Muscle of leg (tissue), 11 donors: ENCODE data around the gene LGMN. TPM values are rescaled to one million over a fixed set of nuclear protein-coding genes. Genes with fewer than 3 reads are reported as not detected.
"Not testable (repeated sequence)": the region's sequence is repeated elsewhere in the genome, so short reads cannot be mapped to it uniquely, and the experiment has no call there.

ENCODE experiments used
- DNase-seq: peaks from one replicate; pipeline ENCODE4 v3.0.0; 2013
- H3K27ac ChIP-seq: one replicate; pipeline ENCODE4 v1.5.1; 2013; ENCODE audit warnings: mild to moderate bottlenecking, low read length, control low read depth
- H3K27me3 ChIP-seq: one replicate; pipeline ENCODE4 v1.6.1; 2013; ENCODE audit warnings: low read length; ENCODE audit not compliant: control insufficient read depth, insufficient read depth
- H3K36me3 ChIP-seq: one replicate; pipeline ENCODE4 v1.6.1; 2013; ENCODE audit warnings: low read length; ENCODE audit not compliant: control insufficient read depth, insufficient read depth
- H3K4me1 ChIP-seq: one replicate; pipeline ENCODE4 v1.6.1; 2013; ENCODE audit warnings: low read length; ENCODE audit not compliant: control insufficient read depth, insufficient read depth
- H3K4me3 ChIP-seq: one replicate; pipeline ENCODE4 v1.5.1; 2013; ENCODE audit warnings: low read length, control low read depth
- H3K9me3 ChIP-seq: replicated peaks from 2 replicates; pipeline ENCODE4 v1.6.1; 2013; ENCODE audit warnings: low read depth, low read length; ENCODE audit not compliant: control insufficient read depth
- WGBS: methylation state at CpG from one replicate; pipeline ENCODE4 v1.1.5; 2013; ENCODE audit warnings: missing lambda C conversion rate; ENCODE audit not compliant: insufficient coverage; 5-methylcytosine and 5-hydroxymethylcytosine counted together
- polyA plus RNA-seq, 8 donors: library from polyadenylated mRNA; unstranded; fragments of 120-200 nt; gene quantifications; one replicate each; pipeline versions ENCODE4 v1.2.1 to v1.2.3, GENCODE V29; 2013; ENCODE audit warnings: inconsistent platforms in 1 of 8, low replicate concordance in 1 of 8; ENCODE audit not compliant: insufficient read length in 8 of 8, insufficient read depth in 1 of 8
- total RNA-seq: library from RNA; stranded (reverse); fragments of 120-200 nt; gene quantifications from one replicate; pipeline ENCODE4 v1.2.4, GENCODE V29; 2013

LGMN gene
- total and polyA plus RNA-seq, 9 donors, result 60.1 to 104 (median 91.9) TPM

GRCh38 chr14:92763666-92764631 is 15.5 kb upstream of the LGMN start:
- not testable (repeated sequence) for H3K9me3 ChIP-seq, H3K4me3 ChIP-seq, H3K27ac ChIP-seq, H3K27me3 ChIP-seq, H3K4me1 ChIP-seq, DNase-seq, H3K36me3 ChIP-seq
- WGBS, result no CpG with 5 or more reads among the region's 5 CpGs

- DNase-seq, result no peak
- Histone ChIP-seq H3K9me3 (no peaks in the 10 kb centered on the region), H3K36me3 (no peaks in the 10 kb centered on the region), H3K27me3 (no peaks in the 10 kb centered on the region), H3K4me1 (no peaks in the 10 kb centered on the region), H3K27ac (no peak overlapping the region), H3K4me3 (no peak overlapping the region)
- 89% methylated on average over 7 of the region's 7 CpGs for WGBS
Observed at GRCh38 chr14:92760524-92760805, 12.0 kb upstream of the LGMN start.

DNA sequence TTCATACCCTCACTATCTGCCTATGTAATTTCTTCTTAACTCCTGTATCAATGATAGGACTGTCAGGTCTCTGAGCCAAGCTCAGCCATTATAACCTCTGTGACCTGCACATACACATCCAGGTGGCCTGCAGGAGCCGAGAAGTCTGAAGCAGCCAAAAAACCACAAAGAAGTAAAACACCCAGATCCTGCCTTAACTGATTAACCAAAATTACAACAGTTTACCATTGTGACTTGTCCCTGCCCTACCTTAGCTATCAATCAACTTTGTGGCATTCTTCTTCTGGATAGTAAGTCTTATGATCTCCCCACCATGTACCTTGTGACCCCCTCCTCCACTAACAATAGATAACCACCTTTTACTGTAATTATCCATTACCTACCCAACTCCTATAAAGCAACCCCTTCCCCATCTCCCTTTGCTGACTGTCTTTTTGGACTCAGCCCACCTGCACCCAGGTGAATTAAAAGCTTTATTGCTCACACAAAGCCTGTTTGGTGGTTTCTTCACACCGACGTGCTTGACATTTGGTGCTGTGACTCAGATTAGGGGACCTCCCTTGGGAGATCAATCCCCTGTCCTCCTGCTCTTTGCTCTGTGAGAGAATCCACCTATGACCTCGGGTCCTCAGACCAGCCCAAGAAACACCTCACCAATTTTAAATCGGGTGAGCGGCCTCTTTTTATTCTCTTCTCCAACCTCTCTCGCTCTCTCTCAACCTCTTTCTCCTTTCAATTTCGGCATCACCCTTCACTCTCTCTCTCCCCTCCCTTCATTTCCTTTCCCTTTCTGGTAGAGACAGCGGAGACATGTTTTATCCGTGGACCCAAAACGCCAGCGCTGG is 11.5 kb upstream of the LGMN start:
- no peak overlapping the region for H3K27ac ChIP-seq
- 87% methylated on average over 12 of the region's 12 CpGs for WGBS
- no peaks in the 10 kb centered on the region for H3K27me3 ChIP-seq
- no peaks in the 10 kb centered on the region for H3K4me1 ChIP-seq
- H3K4me3 ChIP-seq, result no peak overlapping the region
- DNase-seq, result no peak
- no peaks in the 10 kb centered on the region for H3K9me3 ChIP-seq
- no peaks in the 10 kb centered on the region for H3K36me3 ChIP-seq

- Histone ChIP-seq H3K27ac (no peak overlapping the region), H3K9me3 (no peaks in the 10 kb centered on the region), H3K4me1 (no peaks in the 10 kb centered on the region), H3K4me3 (no peak overlapping the region), H3K36me3 (no peaks in the 10 kb centered on the region), H3K27me3 (no peaks in the 10 kb centered on the region)
- DNase-seq, result peak; percentile 37
- no CpG with 5 or more reads among the region's 4 CpGs for WGBS
Observed at GRCh38 chr14:92759300-92759678, 10.9 kb upstream of the LGMN start.

- no peaks in the 10 kb centered on the region for H3K9me3 ChIP-seq
- H3K27ac ChIP-seq, result no peak overlapping the region
- no peak overlapping the region for H3K4me3 ChIP-seq
- no peaks in the 10 kb centered on the region for H3K27me3 ChIP-seq
- WGBS, result 86% methylated on average over 2 of the region's 4 CpGs
- DNase-seq, result no peak
- H3K36me3 ChIP-seq, result no peaks in the 10 kb centered on the region
- H3K4me1 ChIP-seq, result peaks cover 4% of the 10 kb centered on the region
Observed at GRCh38 chr14:92756446-92756845, 8.0 kb upstream of the LGMN start.

DNA sequence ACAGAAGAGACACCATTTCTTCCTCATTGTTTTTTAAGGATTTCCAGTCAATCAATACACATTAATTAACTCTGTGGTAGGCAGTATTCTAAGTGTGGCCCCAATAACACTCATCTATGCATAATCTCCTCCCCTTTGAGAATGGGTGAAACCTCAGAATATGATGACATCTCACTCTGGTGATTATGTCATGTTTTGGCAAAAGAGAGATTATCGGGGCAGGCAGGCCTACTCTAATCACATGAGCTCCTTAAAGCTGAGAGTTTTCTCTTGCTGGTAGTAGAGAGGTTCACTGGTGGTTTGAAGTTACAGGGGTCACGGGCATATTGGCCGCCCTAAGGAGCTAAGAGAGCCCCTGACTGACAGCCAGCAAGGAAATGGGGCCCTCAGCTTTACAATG is 7.1 kb upstream of the LGMN start:
- WGBS, result 49% methylated on average over 3 of the region's 3 CpGs
- DNase-seq, result peak; percentile 21

DNA sequence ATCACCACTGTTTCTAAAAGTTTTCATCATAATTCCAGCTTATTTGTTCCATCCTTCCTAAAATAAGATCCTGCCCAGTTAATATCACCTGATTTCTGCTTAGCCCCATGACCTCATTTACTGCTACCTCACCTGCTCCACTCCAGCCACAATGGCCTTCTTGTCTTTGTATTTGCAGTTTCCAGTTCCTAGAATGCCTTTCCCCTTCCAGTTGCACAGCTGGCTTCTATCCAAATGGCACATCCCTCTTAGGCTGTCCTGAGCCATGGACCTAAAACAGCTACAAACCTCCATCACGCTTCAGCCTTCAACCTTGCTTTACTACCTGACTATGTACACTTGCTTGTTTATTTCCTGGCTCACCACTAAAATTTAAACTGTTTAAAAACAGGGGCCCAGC is 6.5 kb upstream of the LGMN start:
- H3K27me3 ChIP-seq, result no peaks in the 10 kb centered on the region
- no peak overlapping the region for H3K4me3 ChIP-seq
- H3K27ac ChIP-seq, result no peak overlapping the region
- peak; percentile 58 for DNase-seq
- no peaks in the 10 kb centered on the region for H3K36me3 ChIP-seq
- 78% methylated on average over 1 of the region's 1 CpG for WGBS
- peaks cover 4% of the 10 kb centered on the region for H3K4me1 ChIP-seq
- no peaks in the 10 kb centered on the region for H3K9me3 ChIP-seq

More for the DNA sequence above, 7.1 kb upstream of the LGMN start:
- Histone ChIP-seq H3K9me3 (no peaks in the 10 kb centered on the region), H3K4me3 (no peak overlapping the region), H3K4me1 (peaks cover 4% of the 10 kb centered on the region), H3K27me3 (no peaks in the 10 kb centered on the region), H3K36me3 (no peaks in the 10 kb centered on the region), H3K27ac (no peak overlapping the region)

- Histone ChIP-seq H3K27ac (no peak overlapping the region), H3K4me1 (peaks cover 4% of the 10 kb centered on the region), H3K4me3 (no peak overlapping the region), H3K36me3 (no peaks in the 10 kb centered on the region), H3K27me3 (no peaks in the 10 kb centered on the region), H3K9me3 (no peaks in the 10 kb centered on the region)
- WGBS, result 100% methylated on average over 1 of the region's 5 CpGs
- peak; percentile 76 for DNase-seq
Observed at GRCh38 chr14:92753250-92753649, 4.8 kb upstream of the LGMN start.

DNA sequence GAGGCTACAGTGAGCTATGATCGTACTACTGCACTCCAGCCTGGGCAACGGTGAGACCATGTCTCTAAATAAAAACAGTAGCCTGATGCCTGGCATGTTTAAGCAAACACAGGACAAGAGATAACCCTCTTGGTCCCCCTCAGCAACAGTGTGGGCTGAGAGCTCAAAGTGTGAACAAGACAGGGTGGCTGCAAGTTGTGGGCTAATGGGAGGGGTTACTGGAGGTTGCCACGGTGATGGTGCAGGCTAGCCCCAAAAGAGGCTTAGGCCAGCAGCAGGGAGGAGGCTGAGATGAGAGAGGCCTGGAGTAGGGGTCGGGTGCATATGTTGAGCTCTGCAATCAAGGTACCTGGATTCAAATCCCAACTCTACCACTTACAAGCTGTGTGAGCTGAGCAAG is 3.4 kb upstream of the LGMN start:
- DNase-seq, result no peak
- 67% methylated on average over 2 of the region's 4 CpGs for WGBS
- Histone ChIP-seq H3K36me3 (no peaks in the 10 kb centered on the region), H3K4me1 (peaks cover 11% of the 10 kb centered on the region), H3K27me3 (no peaks in the 10 kb centered on the region), H3K9me3 (no peaks in the 10 kb centered on the region), H3K27ac (no peak overlapping the region), H3K4me3 (no peak overlapping the region)

DNA sequence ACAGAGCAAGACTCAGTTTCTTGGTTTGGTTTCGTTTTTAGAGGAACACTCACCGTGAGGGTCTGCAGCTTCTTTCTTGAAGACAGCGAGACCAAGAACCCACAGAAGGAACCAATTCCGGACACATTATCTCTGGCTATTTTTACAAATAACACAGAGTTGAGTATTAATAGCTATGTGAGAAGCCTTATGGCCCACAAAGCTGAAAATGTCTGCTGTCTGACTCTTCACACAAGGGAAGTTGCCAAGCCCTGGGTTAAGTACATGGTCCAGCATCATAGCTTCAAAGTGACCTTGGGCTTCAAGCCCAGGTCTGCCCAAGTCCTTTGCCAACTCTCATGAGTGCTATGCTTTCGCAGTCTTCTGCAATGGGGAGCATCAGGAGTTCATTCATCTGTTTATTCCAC is 2.6 kb upstream of the LGMN start:
- H3K27ac ChIP-seq, result no peak overlapping the region
- no peak for DNase-seq
- no peak overlapping the region for H3K4me3 ChIP-seq
- no peaks in the 10 kb centered on the region for H3K27me3 ChIP-seq
- no peaks in the 10 kb centered on the region for H3K36me3 ChIP-seq
- no peaks in the 10 kb centered on the region for H3K9me3 ChIP-seq
- H3K4me1 ChIP-seq, result peaks cover 11% of the 10 kb centered on the region
- WGBS, result 94% methylated on average over 3 of the region's 5 CpGs
